HG03469 (cell line): ENCODE results near the gene C1orf226.
"Not testable (repeated sequence)": the region's sequence is repeated elsewhere in the genome, so short reads cannot be mapped to it uniquely, and the experiment has no call there.

Source experiments
- ATAC-seq: cut with Tn5 transposase; IDR thresholded peaks from one replicate; pipeline ENCODE4 v1.9.1; 2021; ENCODE audit warnings: mild to moderate bottlenecking, moderate library complexity, moderate number of reproducible peaks; ENCODE audit not compliant: unreplicated experiment

The C1orf226 gene, protein sequence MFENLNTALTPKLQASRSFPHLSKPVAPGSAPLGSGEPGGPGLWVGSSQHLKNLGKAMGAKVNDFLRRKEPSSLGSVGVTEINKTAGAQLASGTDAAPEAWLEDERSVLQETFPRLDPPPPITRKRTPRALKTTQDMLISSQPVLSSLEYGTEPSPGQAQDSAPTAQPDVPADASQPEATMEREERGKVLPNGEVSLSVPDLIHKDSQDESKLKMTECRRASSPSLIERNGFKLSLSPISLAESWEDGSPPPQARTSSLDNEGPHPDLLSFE

DNA sequence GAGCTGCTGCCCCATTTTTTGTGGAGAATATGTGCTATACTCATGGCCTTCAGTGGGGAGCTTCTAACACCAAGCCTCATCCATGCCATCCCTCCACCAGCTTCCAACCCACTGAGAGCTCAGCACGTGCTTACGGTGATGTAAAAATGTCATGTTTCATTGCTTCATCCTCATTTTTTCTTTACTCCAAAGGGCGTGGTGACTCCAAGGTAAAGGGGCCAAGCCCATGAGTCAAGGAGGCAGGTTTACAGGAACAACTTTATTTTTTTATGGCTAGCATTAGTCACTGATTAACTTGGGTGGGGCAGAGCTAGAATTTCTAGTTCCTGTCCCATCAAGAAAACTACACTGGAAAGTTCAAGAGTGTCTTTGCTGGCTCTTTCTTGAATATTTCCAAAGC is at the start of gene C1orf226:
Gene C1orf226 (plus strand): TSS at position 346 of the 400 bp plus-strand sequence. CDS start 174 bp downstream, outside the sequence.
- ATAC-seq, result no peak

DNA sequence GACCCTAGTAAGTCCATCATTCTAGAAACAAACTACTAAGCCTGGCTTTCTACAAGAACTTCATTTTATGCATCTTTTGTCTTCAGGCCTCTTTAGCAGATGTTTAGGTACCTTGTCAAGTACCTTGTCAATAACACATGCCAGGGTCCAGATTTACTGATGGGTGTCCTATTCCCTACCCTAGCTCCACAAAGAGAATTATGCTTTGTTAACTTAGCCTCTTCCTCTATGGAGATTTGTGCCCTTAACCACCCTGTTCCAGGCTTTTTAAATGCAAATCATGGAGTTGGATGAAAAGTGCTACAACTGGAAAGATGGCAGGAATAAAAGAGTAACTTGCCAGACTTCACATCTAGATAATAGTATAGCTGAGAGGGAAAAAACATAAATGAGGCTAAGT is 47.5 kb upstream of the C1orf226 start:
- no peak for ATAC-seq

DNA sequence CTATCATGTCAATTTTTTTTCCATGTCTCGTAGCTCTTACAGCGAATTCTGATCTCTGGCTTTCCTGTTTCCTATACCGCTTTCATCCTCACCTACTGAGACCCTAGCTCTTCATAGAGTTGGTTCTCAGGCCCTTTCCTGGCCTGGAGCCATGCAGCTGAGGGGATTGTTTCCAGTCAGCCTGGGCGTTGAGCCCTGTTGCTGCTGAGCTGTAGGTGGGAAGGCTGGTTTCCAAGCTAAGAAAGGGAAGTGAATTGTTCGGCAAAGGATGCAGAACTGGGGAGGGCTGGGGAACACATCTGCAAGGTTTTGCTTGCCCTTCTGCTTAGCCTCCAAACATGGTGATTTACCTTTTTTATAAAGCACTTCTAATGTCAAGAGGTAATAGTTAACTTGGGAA is 46.4 kb upstream of the C1orf226 start:
- no peak for ATAC-seq

DNA sequence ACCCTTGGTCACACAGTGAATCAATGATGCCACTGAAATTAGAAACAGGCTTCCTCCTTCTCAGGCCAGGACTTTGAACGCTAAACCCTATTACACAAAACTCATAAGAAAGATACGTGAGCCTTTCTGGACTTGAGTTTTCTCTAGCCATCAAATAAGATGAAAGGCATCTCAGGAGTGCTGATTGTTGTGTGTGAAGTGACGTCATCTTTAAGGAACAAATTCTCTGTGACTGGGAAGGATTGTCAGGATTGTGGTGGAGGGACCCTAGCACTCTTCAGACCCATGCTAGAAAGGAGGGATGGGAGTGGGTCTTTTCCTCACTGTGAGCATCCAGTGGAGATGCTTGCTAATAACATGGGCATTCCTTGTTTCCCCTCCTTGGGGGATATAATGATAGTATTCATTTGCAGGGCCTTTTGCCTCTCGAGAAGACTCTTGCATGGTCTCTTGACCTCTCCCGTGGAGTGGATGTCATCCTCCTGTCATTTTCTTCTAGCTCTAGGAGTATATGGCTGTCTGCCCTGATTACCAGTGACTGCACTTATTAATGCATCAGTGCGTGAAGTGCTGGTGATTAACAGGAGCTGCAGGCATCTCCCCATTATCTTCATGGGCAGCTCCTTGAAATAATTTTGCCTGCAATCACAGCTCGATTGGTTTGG is 44.8 kb upstream of the C1orf226 start:
- ATAC-seq, result no peak

DNA sequence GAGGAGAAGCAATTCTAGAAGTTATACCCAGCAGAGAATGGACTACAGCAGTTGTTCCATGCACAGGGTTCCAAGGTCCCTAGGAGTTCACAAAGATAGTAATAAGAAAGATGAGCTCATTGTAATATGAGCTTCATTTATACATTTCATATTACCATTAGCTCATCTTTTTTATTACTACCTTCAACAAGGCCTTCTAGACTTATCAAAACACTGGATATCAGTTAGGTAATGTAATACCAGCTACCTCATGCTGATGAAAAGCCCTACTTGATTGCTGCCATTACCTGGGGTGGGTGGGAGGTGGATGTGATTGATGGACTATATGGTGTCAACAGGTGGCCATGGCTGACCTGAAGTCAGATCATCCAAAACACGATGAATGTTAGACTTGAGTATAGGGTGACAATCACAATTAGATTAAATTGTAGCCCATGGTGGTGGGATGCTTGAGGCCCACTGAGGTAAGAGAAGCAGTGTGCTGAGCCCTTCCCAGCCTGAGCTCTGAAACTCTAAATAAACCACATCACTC is 39.0 kb upstream of the C1orf226 start:
- ATAC-seq, result no peak

DNA sequence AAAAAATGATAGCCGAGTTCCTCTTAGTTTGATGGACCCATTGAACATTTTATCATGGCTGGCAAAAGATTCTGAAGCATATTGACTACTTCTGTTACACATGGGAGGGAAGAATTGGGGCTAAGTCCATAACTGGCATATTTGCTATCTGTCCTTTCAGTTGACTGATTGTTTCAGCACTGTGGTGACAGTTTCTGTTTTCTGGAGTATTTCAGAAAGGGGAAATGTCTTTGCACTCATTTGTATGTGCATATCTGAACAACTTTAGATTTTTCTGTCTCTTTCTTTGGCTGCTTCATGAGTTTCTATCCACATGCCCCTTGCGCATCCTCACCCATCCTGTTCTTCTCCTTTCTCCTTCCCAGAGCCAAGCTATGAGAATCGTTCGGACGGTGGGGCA is 38.1 kb upstream of the C1orf226 start:
- no peak for ATAC-seq

DNA sequence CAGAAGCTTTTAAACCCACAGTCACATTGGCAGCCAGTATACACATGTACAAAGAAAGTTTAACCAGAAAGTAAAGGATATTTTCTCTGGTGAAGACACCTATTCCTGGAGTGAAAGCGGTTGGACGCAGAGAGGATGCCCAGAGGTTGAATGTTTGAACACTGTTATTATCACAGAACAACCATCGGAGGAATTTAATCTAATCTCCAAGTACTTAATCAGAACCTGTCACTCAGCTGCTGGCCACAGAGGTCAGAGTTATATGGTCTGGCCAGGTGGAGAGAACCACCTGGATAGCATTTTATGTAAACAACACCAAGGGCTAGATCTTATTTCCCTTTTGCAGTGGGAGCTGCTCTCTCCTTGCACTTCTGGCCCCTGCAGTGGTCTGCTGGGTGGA is 34.2 kb upstream of the C1orf226 start:
- no peak for ATAC-seq

DNA sequence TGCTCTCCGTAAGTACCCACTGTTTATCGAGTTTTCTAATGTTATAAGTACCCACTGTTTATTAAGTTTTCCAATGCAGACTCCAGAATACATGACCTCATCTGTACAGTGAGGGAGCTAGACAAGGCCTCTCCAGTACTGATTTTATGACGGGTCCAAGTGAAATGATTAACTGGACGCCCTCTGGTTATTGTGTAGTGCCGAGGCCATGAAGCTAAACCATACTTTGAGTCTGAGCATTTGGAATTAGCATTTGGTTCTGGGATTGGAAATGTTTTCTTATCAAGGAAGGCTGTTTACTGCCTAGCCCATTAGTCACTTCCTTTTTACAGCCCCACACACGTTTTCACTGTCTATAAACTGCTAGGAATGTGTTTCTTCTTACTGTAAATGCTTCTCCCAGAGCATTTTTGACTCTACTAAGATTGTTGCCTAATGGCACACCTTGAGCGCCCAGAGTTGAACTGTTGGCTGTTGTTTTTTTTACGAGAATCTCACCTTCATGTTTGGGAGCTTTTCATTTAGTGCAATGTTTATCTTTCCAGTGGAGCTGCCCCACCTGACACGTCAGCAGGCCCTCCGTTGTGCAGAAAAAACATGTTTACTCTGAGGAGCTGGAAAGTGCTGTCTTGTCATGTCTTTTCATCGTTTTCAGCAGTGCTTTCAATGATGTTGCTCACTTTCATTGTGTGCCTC is 31.7 kb upstream of the C1orf226 start:
- ATAC-seq, result no peak

DNA sequence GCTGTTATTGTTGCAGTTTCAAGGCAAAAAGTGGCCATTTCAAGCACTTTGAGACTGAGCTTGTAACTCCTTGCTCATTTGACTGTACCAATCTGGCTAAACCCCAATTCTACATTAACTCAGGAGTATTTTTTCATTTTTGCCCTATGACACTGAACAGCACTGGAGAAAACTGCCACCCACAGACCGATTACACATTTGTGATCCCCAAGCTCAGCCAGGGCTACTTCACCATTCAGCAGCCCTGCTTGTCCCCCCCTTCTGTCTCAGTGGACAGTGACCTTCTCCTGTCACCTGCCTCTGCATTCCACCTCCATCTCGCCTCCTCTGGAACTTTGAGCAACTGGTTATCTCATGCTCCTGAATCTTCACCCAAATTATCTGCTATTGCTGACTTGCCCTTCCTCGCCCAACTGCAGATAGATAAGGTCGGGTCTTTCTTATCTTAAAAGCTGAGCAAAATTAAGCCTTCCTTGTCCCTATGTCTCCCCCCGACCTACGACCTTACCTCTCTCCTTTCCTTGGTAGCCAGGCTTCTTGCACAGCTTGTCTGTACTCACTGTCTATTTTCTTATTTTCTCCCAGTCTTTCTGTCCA is 30.2 kb upstream of the C1orf226 start:
- ATAC-seq, result no peak

DNA sequence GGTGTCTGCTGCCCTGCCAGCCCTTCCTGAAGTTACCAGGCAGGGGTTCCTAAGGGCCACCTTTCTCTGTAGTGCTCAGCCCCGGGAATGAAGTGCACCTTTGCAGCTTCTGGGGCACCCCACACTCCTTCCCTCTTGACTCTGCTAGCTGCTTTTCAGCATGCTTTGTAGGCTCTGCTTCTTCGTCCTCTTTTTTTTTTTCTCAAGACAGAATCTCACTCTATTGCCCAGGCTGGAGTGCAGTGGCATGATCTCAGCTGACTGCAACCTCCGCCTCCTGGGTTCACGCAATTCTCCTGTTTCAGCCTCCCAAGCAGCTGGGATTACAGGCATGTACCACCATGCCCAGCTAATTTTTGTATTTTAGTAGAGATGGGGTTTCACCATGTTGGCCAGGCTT is 29.7 kb upstream of the C1orf226 start:
- ATAC-seq, result not testable (repeated sequence)

DNA sequence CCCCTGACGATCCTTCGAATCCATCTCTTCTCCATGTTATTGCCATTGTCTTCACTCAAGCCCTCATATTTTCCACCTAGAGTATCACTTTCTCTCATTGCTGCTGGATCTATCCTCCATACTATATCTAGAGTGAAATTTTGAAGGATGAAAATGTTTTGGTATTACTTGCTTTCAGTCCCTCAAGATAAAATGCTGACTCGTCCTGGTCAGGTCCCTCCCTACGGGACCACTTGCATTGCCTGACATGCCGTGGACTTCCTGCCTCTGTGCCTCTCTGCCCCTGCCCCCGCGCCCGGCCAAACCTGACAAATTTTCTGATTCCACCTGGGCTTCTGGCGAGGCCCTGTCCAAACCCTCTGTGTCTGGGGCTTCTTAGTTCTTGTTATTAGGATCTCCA is 28.4 kb upstream of the C1orf226 start:
- ATAC-seq, result no peak

DNA sequence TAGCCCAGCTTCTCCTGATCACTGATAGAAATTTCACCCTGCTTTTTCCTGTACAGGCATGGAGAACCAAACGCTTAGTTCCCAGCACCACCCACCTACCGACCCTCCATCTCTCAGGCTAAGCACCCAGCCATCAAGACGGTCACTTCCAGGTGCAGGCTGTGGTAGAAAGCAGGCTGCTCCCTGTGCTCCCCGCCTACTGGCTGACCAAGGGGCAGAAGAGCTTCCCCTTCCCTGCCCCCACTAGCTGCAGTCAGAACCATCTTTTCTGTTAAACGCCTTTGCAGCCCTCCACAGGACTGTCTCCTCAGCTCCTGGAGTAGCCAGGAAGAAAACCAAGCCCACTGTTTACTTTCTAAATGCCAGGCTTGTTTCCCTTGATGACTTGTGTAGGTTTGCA is 27.8 kb upstream of the C1orf226 start:
- ATAC-seq, result no peak

DNA sequence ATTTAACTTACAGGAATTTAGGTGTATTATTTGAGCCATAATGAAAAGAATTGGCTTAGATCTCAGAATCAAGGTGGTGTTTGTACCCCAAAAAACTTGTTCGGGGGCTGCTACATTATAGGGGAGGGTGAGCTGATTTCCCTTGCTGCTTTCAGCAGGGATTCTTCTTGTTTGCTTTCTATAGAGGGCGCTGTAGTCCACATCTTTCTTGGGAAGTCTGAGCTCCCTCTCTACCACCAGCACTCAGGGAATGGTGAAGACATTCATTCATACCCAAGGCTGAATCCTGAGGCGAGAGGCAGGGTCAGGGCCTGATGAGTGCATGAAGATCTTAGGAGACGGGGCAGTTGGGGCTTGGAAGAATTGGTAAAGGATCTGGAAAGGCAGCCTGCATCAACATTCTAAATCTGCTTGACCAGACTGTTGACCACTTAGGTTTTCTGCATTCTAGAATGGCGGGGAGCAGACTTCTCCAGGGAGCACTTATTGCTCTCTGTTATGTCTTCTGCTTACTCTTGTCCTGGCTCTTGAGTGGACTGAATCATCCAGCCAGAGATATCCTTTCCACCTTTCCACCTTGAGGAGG is 23.8 kb upstream of the C1orf226 start:
- no peak for ATAC-seq

DNA sequence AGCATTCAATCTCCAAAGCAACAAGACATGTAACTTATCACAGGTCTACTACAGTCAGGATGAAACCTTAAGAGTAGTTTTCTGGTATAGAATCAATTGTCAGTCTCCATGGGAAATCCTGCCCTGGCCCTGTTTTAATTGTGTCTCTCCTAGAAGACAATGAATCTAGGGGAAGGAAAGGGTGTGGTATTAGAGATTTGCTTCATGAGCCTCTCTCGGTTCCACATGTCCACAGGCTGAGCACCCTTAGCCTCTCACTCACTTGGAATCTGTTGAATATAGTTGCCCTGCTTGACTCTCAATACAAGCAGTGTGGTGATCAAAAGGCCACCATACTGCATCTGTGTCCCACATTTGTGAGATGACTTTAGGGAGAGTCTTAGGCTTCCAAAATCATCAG is 22.6 kb upstream of the C1orf226 start:
- ATAC-seq, result no peak

DNA sequence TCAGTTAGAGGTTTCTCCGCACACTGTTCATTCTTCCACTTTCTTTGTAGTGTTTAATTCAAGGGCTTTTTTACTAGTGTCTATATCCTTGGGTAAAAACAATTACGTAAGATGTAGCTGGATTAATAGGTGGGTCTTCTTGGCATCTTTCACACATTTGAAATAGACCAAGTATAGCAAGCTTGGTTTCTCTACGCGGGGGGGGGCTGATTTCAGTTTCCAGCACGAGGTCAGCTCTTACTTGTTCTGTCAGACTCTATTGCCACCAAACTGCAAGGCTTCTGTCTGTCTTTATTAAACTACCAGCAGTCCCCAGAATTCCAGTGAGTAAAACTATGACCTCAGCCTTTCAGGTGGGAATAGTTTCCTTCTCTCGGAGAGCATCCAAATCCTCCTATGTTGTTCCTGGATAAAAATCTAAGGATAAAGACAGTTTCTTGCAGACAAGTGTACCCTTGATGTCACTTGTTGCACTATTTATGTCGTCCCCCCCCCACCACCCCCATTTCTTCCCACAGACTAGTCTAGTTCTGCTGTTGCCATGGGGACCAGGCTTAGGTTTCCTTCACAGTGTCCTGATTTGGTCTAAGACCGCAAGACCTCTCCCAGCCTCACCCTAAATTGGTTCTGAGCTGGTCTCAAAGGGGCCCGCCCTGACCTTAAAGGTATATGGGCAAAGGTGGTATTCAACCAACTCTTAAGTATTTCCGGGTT is 21.8 kb upstream of the C1orf226 start:
- no peak for ATAC-seq

DNA sequence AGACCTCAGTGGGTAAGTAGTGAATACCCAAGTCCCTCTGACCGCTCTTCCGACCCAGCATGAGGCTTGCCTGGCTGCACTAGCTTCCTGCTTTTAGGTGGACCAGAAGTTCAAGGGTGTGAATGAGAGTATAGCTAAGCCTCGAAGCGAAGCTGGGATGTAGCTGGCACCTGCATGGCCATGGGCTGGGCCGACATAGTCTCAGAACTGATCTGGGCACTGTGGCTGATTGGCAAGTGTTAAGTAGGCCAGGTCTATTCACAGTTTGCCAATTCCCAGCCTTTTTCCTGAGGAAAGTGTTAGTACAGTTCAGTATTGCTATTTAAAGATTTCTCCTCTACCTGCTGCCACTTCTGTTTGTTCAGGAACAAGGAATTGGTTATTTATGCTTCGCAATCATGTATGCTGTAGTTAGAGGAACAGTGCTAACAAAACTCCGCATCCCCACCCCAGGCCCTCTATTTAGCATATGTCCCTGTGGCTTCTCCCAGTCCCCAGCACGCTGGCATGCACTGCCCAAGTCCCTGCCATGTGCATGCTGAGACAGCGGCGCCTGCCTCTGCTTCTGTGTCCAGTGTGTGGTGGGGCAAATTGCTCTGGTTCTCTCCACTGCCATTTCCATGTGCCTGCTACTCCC is 21.2 kb upstream of the C1orf226 start:
- no peak for ATAC-seq

DNA sequence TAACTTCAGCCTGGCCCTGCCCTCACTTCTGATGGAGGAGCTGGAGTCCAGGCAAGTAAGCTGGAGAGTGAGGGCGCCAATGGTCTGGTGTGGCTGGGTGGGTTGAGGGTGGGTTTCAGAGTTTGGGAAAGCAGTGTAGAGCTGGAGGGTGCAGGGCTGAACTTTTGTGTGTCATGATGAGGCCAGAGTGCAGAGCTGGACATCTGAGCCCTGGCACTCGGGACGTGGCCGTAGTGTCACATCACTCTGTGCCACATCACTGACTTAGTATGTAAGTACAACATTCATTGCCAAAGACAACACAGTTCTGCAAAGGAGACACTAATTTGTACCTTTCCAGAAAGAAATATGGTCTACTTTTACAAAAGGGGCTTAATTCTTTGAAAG is 20.7 kb upstream of the C1orf226 start:
- no peak for ATAC-seq

DNA sequence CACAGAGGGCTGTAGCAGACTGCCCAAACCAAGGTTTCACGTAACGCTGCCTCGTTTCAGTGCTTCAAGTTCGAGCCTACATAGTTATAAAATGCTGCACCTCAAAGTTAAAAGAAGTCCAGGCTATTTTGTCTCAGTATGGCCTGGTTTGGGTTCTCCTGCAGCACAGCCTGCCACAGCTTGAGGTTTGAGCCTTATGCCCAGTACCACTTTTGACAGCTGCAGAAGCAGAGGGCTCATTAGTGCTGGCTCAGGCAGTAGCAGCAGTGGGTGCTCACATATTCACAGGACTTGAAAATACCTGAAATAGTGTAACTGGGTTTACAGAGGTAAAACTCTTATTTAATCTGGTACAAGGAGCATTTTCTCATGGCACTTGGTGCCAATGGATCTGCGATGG is 20.2 kb upstream of the C1orf226 start:
- ATAC-seq, result peak; percentile 25

DNA sequence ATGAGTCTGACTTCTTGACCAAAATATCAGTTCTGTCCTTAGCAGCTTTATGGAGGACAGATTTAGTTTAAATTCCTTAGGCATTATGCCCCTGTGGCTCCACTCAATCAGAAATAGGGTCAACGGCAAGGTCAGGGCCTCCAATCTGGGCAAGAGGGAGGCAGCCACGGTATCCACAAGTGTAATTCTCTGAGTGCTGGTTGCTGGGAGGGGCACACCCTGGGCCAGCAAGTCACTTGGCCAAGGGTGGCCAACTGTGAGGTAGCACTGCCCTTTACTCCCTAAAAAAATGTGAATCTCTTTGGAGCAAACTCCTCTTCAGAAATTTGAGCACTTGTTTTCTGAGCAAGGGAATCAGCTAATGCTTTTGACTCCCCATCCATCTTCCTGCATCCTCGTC is 17.7 kb upstream of the C1orf226 start:
- ATAC-seq, result no peak

DNA sequence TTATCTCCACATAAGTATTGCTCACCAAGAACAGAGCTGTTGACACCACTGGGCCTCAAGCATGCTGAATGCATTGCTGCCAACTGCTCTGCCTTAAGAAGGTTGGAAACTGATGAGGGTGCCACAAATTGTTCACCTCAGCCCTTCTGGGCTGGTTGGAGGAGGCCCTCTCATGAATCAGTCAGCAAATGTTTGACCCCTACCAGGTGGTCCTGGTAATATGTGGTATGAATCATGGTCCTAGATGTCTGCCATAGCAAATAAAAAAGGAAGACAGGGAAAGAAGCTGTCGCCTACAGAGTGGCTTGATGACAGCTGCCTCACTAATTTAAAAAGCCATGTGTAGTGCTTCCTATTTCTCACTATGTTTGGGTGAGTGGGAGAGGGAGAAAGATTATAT is 17.0 kb upstream of the C1orf226 start:
- no peak for ATAC-seq
